Neural cell (in vitro differentiated cells): ENCODE results near the gene PAEP. TPM values are rescaled to one million over a fixed set of nuclear protein-coding genes. Genes with fewer than 3 reads are reported as not detected.

ENCODE experiments used
- H2AFZ ChIP-seq: fragments of 200-600, 300-800 bp; sonication (generic), shearing (Covaris generic); 2 replicates; pipeline ENCODE4 v1.6.0; 2014; ENCODE audit warnings: low read depth, mild to moderate bottlenecking, antibody characterized with exemption, low read length, moderate library complexity
- H3F3A ChIP-seq: fragments of 200-600 bp; shearing (Covaris generic); 2 replicates; pipeline ENCODE4 v1.6.1; 2016; ENCODE audit warnings: mild to moderate bottlenecking, moderate library complexity, mixed read lengths, antibody characterized with exemption, low read length; ENCODE audit not compliant: insufficient read depth, poor library complexity, severe bottlenecking
- H3K27ac ChIP-seq: fragments of 200-600, 300-800 bp; sonication (generic), shearing (Covaris generic); 2 replicates; pipeline ENCODE4 v1.5.1; 2014; ENCODE audit warnings: mild to moderate bottlenecking, low read length, moderate library complexity
- H3K27me3 ChIP-seq: fragments of 300-800, 200-600 bp; sonication (generic), shearing (Covaris generic); 2 replicates; pipeline ENCODE4 v1.6.0; 2014; ENCODE audit warnings: mild to moderate bottlenecking, low read depth, low read length, moderate library complexity; ENCODE audit not compliant: insufficient read depth
- H3K36me3 ChIP-seq: fragments of 300-800, 200-600 bp; sonication (generic), shearing (Covaris generic); 2 replicates; pipeline ENCODE4 v1.5.1; 2014; ENCODE audit warnings: mild to moderate bottlenecking, antibody characterized with exemption, low read length, moderate library complexity; ENCODE audit not compliant: insufficient read depth
- H3K4me2 ChIP-seq: fragments of 300-800, 200-600 bp; sonication (generic), shearing (Covaris generic); 2 replicates; pipeline ENCODE4 v1.6.0; 2014; ENCODE audit warnings: mild to moderate bottlenecking, low read length
- H3K4me3 ChIP-seq: fragments of 300-800, 200-600 bp; sonication (generic), shearing (Covaris generic); 2 replicates; pipeline ENCODE4 v1.5.1; 2014; ENCODE audit warnings: mild to moderate bottlenecking, low read length, moderate library complexity
- H3K79me2 ChIP-seq: fragments of 200-600 bp; shearing (Covaris generic); replicated peaks from 2 replicates; pipeline ENCODE4 v1.6.0; 2014; ENCODE audit warnings: mild to moderate bottlenecking, low read length, moderate library complexity; ENCODE audit not compliant: insufficient read depth
- H3K9ac ChIP-seq: fragments of 300-800, 200-600 bp; sonication (generic), shearing (Covaris generic); 2 replicates; pipeline ENCODE4 v1.6.1; 2016; ENCODE audit warnings: mild to moderate bottlenecking, low read length, mixed read lengths
- H3K9me2 ChIP-seq: fragments of 200-600 bp; shearing (Covaris generic); 2 replicates; pipeline ENCODE4 v1.6.1; 2016; ENCODE audit warnings: mild to moderate bottlenecking, low read length, mixed read lengths; ENCODE audit not compliant: insufficient read depth
- H3K9me3 ChIP-seq: fragments of 200-600, 300-800 bp; sonication (generic), shearing (Covaris generic); 2 replicates; pipeline ENCODE4 v1.6.1; 2016; ENCODE audit warnings: mild to moderate bottlenecking, mixed run types, low read length, moderate library complexity, mixed read lengths
- H4K20me1 ChIP-seq: fragments of 200-600 bp; shearing (Covaris generic); 2 replicates; pipeline ENCODE4 v1.6.1; 2016; ENCODE audit warnings: mild to moderate bottlenecking, mixed run types; ENCODE audit not compliant: insufficient read depth
- CTCF ChIP-seq: fragments of 450-650 bp; IDR thresholded peaks from 2 replicates; pipeline ENCODE4 v1.5.1; 2014; ENCODE audit warnings: antibody characterized with exemption, mild to moderate bottlenecking, moderate library complexity; ENCODE audit not compliant: poor library complexity, severe bottlenecking
- EP300 ChIP-seq: fragments of 450-650 bp; conservative IDR thresholded peaks from 2 replicates; pipeline ENCODE4 v1.6.1; 2014; ENCODE audit warnings: antibody characterized with exemption, mild to moderate bottlenecking, moderate library complexity; ENCODE audit not compliant: poor library complexity, severe bottlenecking
- EZH2 ChIP-seq: fragments of 200-600, 300-800 bp; shearing (Covaris generic), sonication (generic); IDR thresholded peaks from 2 replicates; pipeline ENCODE4 v1.6.1; 2014; ENCODE audit warnings: antibody characterized with exemption, low read length, borderline replicate concordance, mild to moderate bottlenecking; ENCODE audit not compliant: insufficient read depth, poor library complexity, severe bottlenecking
- MXI1 ChIP-seq: fragments of 450-650 bp; conservative IDR thresholded peaks from 2 replicates; pipeline ENCODE4 v1.6.1; 2014; ENCODE audit warnings: antibody characterized with exemption, mild to moderate bottlenecking; ENCODE audit not compliant: poor library complexity, severe bottlenecking
- POLR2AphosphoS5 ChIP-seq: IDR thresholded peaks from 2 replicates; pipeline ENCODE4 v1.6.1; 2012
- RAD21 ChIP-seq: fragments of 450-650 bp; conservative IDR thresholded peaks from 2 replicates; pipeline ENCODE4 v1.6.1; 2014; ENCODE audit warnings: antibody characterized with exemption, mild to moderate bottlenecking, moderate library complexity
- SMC3 ChIP-seq: fragments of 450-650 bp; conservative IDR thresholded peaks from 2 replicates; pipeline ENCODE4 v1.6.1; 2014; ENCODE audit warnings: antibody characterized with exemption, mild to moderate bottlenecking, moderate library complexity; ENCODE audit not compliant: poor library complexity
- TAF1 ChIP-seq: IDR thresholded peaks from 2 replicates; pipeline ENCODE4 v1.6.1; 2012; ENCODE audit warnings: low read depth
- polyA plus RNA-seq: library from polyadenylated mRNA; depleted of rRNA; stranded (reverse); fragments of >200 nt; gene quantifications from 2 replicates; pipeline ENCODE4 v1.2.3, GENCODE V29; 2014
- TF ChIP-seq, protein P1 (sequence below): IDR thresholded peaks from 2 replicates; pipeline ENCODE4 v1.6.1; 2012; ENCODE audit warnings: borderline replicate concordance

Gene PAEP
- polyA plus RNA-seq, 1 donor from 2014 or later, result not detected

DNA sequence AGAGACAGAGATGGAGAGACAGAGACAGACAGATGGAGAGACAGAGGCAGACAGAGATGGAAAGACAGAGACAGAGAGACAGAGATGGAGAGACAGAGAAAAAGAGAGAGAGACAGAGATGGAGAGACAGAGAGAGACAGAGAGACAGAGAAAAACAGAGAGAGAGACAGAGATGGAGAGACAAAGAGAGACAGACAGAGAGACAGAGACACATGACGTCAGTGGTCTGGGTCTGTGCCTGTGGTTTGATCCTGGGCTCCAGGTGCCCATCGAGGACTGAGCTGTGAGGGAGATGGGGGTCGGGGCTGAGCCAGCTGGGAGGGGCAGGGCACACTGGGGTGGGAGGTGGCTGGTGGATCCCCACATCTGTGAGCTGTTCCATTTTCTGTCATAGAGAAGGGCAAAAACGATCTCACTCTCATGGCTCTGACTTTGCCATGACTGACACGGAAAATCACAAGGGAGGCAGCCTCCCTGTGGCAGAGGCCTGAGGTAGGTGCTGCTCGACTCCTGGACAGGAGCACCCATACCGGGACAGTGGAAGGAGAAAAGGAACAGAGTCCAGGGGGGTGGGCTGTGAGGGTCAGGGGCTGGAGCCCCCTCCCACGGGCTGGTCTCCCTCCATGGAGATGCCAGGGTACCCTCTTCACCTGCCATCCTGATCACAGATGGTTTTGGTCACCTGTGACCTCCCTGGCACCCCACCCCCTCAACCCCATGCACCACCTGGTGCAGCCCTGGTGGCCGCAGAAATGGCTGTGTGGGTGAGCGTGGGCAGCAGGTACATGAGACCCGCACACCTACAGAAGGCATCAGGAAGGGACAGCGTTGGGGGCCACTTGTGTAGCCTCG, 49.0 kb downstream of the PAEP start:
- Histone ChIP-seq H3K9me3 (no peaks in the 10 kb centered on the region), H2AFZ (no peak overlapping the region), H3K9me2 (no peaks in the 10 kb centered on the region), H3K27me3 (no peaks in the 10 kb centered on the region), H3K79me2 (no peaks in the 10 kb centered on the region), H3K9ac (no peak overlapping the region), H3F3A (no peaks in the 10 kb centered on the region), H3K36me3 (no peaks in the 10 kb centered on the region), H3K4me3 (no peak overlapping the region), H3K27ac (no peak overlapping the region), H4K20me1 (no peaks in the 10 kb centered on the region), H3K4me2 (no peak overlapping the region)
- TF ChIP-seq MXI1 (no peak), EZH2 (no peak), RAD21 (no peak), EP300 (no peak), SMC3 (no peak), POLR2AphosphoS5 (no peak), TAF1 (no peak), CTCF (no peak)
- TF ChIP-seq, protein P1, sequence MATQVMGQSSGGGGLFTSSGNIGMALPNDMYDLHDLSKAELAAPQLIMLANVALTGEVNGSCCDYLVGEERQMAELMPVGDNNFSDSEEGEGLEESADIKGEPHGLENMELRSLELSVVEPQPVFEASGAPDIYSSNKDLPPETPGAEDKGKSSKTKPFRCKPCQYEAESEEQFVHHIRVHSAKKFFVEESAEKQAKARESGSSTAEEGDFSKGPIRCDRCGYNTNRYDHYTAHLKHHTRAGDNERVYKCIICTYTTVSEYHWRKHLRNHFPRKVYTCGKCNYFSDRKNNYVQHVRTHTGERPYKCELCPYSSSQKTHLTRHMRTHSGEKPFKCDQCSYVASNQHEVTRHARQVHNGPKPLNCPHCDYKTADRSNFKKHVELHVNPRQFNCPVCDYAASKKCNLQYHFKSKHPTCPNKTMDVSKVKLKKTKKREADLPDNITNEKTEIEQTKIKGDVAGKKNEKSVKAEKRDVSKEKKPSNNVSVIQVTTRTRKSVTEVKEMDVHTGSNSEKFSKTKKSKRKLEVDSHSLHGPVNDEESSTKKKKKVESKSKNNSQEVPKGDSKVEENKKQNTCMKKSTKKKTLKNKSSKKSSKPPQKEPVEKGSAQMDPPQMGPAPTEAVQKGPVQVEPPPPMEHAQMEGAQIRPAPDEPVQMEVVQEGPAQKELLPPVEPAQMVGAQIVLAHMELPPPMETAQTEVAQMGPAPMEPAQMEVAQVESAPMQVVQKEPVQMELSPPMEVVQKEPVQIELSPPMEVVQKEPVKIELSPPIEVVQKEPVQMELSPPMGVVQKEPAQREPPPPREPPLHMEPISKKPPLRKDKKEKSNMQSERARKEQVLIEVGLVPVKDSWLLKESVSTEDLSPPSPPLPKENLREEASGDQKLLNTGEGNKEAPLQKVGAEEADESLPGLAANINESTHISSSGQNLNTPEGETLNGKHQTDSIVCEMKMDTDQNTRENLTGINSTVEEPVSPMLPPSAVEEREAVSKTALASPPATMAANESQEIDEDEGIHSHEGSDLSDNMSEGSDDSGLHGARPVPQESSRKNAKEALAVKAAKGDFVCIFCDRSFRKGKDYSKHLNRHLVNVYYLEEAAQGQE, result no peak

GRCh38 chr9:135611142-135611874, 49.8 kb downstream of the PAEP start:
- no peak overlapping the region for H3K4me3 ChIP-seq
- no peaks in the 10 kb centered on the region for H3K27me3 ChIP-seq
- H2AFZ ChIP-seq, result no peak overlapping the region
- H3F3A ChIP-seq, result no peaks in the 10 kb centered on the region
- no peaks in the 10 kb centered on the region for H3K36me3 ChIP-seq
- H3K9ac ChIP-seq, result no peak overlapping the region
- H3K27ac ChIP-seq, result no peak overlapping the region
- no peak overlapping the region for H3K4me2 ChIP-seq
- no peaks in the 10 kb centered on the region for H4K20me1 ChIP-seq
- no peaks in the 10 kb centered on the region for H3K9me2 ChIP-seq
- H3K79me2 ChIP-seq, result no peaks in the 10 kb centered on the region
- no peaks in the 10 kb centered on the region for H3K9me3 ChIP-seq
- TF ChIP-seq TAF1, result no peak
- TF ChIP-seq POLR2AphosphoS5, result no peak
- no peak for TF ChIP-seq SMC3
- TF ChIP-seq EP300, result no peak
- TF ChIP-seq EZH2, result no peak
- no peak for TF ChIP-seq RAD21
- no peak for TF ChIP-seq MXI1
- TF ChIP-seq, protein P1, result no peak
- TF ChIP-seq CTCF, result no peak
